PC-9 (cell line): Measurements from ENCODE around the gene FAM237B.

Experiments
- CTCF ChIP-seq: fragments of 200-600 bp; sonication (generic); conservative IDR thresholded peaks from 2 replicates; pipeline ENCODE4 v1.6.1; 2017; ENCODE audit warnings: mixed run types, antibody characterized with exemption, mild to moderate bottlenecking, moderate library complexity
- EZH2 ChIP-seq: fragments of 200-600 bp; sonication (generic); IDR thresholded peaks from 2 replicates; pipeline ENCODE4 v1.8.0; 2017; ENCODE audit warnings: antibody characterized with exemption, low read depth

DNA sequence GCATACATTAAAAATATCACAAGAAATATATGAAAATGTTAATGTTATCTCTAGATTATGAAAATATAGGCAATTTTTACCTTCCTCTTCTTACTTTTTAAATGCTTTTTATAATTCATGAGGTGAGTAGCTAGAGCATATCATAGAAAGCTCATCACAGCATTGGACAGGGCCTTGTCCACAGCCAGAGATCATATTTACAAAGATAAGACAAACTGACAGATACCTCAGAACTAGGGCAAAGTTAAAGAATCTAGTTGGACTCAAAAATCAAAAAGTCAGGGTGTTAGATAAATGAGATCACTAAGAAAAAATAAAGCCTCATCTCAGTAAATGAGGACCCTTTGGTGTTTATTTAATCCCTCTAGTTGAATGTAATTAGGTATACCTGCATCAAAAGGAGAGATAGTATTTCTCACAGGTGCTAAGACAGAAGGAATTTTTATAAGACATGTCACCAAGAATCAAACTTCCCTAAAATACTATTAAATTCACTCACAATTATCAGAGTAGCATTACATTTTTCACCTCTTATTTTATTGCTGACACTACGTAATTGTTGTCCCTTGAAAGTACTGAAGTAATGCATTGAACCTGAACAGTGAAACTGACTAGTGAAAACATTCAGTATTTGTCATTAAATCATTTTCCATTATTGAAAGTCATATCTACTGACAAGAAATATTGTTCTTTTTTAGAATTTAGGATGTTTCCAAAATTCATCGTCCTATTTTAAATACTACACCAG is 50.5 kb downstream of the FAM237B start:
- TF ChIP-seq CTCF (no peak), EZH2 (no peak)
